A549 (cell line): ENCODE data around the gene MAGI2.

Experiments
- CBX8 ChIP-seq: fragments of 200-600 bp; sonication (generic); IDR thresholded peaks from 2 replicates; pipeline ENCODE4 v1.6.1; 2016
- CHD2 ChIP-seq: fragments of 150-350 bp; IDR thresholded peaks from 2 replicates; pipeline ENCODE4 v1.6.1; 2014; ENCODE audit warnings: low read length; ENCODE audit not compliant: partially characterized antibody
- ESRRA ChIP-seq: fragments of 150-350 bp; IDR thresholded peaks from 2 replicates; pipeline ENCODE4 v1.6.1; 2014; ENCODE audit warnings: mild to moderate bottlenecking, low read length, borderline replicate concordance
- HOXA7 ChIP-seq: fragments of 250-450 bp; sonication (Bioruptor Pico); IDR thresholded peaks from 2 replicates; pipeline ENCODE4 v1.5.0; 2020; ENCODE audit warnings: mild to moderate bottlenecking, moderate library complexity
- KDM1A ChIP-seq: fragments of 200-600 bp; sonication (generic); IDR thresholded peaks from 2 replicates; pipeline ENCODE4 v1.6.1; 2016; ENCODE audit warnings: low read depth, mild to moderate bottlenecking
- NPAS2 ChIP-seq: fragments of 250-450 bp; sonication (Bioruptor Pico); IDR thresholded peaks from 2 replicates; pipeline ENCODE4 v1.8.0; 2022; ENCODE audit warnings: mild to moderate bottlenecking, moderate library complexity, borderline replicate concordance
- POLR2A ChIP-seq: IDR thresholded peaks from 2 replicates; pipeline ENCODE4 v1.6.1; 2012; ENCODE audit warnings: mild to moderate bottlenecking, low read length
- RAD21 ChIP-seq, 2 experiments: fragments of >200 bp in 1 of 2; sonication (Bioruptor Twin) in 1 of 2; formaldehyde crosslinking in 1 of 2; IDR thresholded peaks in 1 of 2; conservative IDR thresholded peaks in 1 of 2; 2 replicates in 1 of 2; 3 replicates in 1 of 2; pipeline ENCODE4 v1.6.1; 2012 to 2018; ENCODE audit warnings: inconsistent platforms in 1 of 2
- SMC3 ChIP-seq: fragments of >200 bp; sonication (Bioruptor Twin); formaldehyde crosslinking; IDR thresholded peaks from 3 replicates; pipeline ENCODE4 v1.6.1; 2018; ENCODE audit warnings: inconsistent platforms
- ZFP36 ChIP-seq: fragments of 450-650 bp; IDR thresholded peaks from 2 replicates; pipeline ENCODE4 v1.6.1; 2014; ENCODE audit warnings: borderline replicate concordance; ENCODE audit not compliant: partially characterized antibody
- TF ChIP-seq, protein P1 (sequence below): fragments of 150-350 bp; IDR thresholded peaks from 2 replicates; pipeline ENCODE4 v1.6.1; 2014; ENCODE audit warnings: low read depth, mild to moderate bottlenecking, low read length
- TF ChIP-seq, protein P2 (sequence below): fragments of >200 bp; sonication (Bioruptor Twin); formaldehyde crosslinking; IDR thresholded peaks from 3 replicates; pipeline ENCODE4 v1.5.1; 2016
- TF ChIP-seq, protein P3 (sequence below): fragments of 450-650 bp; IDR thresholded peaks from 2 replicates; pipeline ENCODE4 v1.6.1; 2014; ENCODE audit warnings: antibody characterized with exemption
- TF ChIP-seq, protein P4 (sequence below): fragments of 200-600 bp; sonication (generic); IDR thresholded peaks from 2 replicates; pipeline ENCODE4 v1.6.1; 2016; ENCODE audit warnings: antibody characterized with exemption, mild to moderate bottlenecking, moderate library complexity

DNA sequence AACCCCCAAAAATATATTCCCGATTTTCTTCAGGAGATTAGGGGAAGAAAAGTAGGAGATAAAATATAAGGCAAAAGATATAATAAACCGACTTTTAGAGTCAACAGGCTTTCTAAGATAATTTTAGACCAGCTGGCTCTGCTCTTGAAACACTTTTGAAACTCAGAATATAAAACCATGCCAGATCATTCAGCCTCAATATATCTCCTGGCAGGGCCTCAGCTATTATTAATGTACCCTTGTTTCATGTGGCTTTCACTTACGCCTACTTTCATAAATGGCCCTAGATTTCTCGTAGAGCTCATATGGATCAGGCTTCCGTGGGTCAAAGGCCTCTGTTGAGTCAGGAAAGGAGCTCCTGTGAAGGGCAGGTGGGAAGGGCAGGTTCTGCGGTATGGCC is 1258.9 kb downstream of the MAGI2 start:
- TF ChIP-seq, protein P1, sequence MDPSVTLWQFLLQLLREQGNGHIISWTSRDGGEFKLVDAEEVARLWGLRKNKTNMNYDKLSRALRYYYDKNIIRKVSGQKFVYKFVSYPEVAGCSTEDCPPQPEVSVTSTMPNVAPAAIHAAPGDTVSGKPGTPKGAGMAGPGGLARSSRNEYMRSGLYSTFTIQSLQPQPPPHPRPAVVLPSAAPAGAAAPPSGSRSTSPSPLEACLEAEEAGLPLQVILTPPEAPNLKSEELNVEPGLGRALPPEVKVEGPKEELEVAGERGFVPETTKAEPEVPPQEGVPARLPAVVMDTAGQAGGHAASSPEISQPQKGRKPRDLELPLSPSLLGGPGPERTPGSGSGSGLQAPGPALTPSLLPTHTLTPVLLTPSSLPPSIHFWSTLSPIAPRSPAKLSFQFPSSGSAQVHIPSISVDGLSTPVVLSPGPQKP: no peak
- TF ChIP-seq, protein P2, sequence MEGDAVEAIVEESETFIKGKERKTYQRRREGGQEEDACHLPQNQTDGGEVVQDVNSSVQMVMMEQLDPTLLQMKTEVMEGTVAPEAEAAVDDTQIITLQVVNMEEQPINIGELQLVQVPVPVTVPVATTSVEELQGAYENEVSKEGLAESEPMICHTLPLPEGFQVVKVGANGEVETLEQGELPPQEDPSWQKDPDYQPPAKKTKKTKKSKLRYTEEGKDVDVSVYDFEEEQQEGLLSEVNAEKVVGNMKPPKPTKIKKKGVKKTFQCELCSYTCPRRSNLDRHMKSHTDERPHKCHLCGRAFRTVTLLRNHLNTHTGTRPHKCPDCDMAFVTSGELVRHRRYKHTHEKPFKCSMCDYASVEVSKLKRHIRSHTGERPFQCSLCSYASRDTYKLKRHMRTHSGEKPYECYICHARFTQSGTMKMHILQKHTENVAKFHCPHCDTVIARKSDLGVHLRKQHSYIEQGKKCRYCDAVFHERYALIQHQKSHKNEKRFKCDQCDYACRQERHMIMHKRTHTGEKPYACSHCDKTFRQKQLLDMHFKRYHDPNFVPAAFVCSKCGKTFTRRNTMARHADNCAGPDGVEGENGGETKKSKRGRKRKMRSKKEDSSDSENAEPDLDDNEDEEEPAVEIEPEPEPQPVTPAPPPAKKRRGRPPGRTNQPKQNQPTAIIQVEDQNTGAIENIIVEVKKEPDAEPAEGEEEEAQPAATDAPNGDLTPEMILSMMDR: no peak
- no peak for TF ChIP-seq SMC3
- no peak for TF ChIP-seq RAD21 (conservative IDR thresholded peaks at IDR 0.05 in 1 of 2, IDR thresholded peaks at IDR 0.05 in 1 of 2)
- TF ChIP-seq, protein P3, sequence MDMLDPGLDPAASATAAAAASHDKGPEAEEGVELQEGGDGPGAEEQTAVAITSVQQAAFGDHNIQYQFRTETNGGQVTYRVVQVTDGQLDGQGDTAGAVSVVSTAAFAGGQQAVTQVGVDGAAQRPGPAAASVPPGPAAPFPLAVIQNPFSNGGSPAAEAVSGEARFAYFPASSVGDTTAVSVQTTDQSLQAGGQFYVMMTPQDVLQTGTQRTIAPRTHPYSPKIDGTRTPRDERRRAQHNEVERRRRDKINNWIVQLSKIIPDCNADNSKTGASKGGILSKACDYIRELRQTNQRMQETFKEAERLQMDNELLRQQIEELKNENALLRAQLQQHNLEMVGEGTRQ: no peak
- TF ChIP-seq ESRRA: no peak
- TF ChIP-seq, protein P4, sequence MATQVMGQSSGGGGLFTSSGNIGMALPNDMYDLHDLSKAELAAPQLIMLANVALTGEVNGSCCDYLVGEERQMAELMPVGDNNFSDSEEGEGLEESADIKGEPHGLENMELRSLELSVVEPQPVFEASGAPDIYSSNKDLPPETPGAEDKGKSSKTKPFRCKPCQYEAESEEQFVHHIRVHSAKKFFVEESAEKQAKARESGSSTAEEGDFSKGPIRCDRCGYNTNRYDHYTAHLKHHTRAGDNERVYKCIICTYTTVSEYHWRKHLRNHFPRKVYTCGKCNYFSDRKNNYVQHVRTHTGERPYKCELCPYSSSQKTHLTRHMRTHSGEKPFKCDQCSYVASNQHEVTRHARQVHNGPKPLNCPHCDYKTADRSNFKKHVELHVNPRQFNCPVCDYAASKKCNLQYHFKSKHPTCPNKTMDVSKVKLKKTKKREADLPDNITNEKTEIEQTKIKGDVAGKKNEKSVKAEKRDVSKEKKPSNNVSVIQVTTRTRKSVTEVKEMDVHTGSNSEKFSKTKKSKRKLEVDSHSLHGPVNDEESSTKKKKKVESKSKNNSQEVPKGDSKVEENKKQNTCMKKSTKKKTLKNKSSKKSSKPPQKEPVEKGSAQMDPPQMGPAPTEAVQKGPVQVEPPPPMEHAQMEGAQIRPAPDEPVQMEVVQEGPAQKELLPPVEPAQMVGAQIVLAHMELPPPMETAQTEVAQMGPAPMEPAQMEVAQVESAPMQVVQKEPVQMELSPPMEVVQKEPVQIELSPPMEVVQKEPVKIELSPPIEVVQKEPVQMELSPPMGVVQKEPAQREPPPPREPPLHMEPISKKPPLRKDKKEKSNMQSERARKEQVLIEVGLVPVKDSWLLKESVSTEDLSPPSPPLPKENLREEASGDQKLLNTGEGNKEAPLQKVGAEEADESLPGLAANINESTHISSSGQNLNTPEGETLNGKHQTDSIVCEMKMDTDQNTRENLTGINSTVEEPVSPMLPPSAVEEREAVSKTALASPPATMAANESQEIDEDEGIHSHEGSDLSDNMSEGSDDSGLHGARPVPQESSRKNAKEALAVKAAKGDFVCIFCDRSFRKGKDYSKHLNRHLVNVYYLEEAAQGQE: no peak
- no peak for TF ChIP-seq POLR2A
- TF ChIP-seq NPAS2 (CRISPR knock-in tag): no peak
- no peak for TF ChIP-seq KDM1A
- TF ChIP-seq HOXA7 (CRISPR knock-in tag): no peak
- no peak for TF ChIP-seq CBX8
- TF ChIP-seq CHD2: no peak
- TF ChIP-seq ZFP36: no peak
